AML-193 (cell line): Measurements from ENCODE around the gene CCDC142.
"Not testable (repeated sequence)": the region's sequence is repeated elsewhere in the genome, so short reads cannot be mapped to it uniquely, and the experiment has no call there.

ENCODE experiments used
- DNase-seq, 2 experiments: peaks; one replicate each; lab custom pipeline; 2025; lab: John Stamatoyannopoulos, UW

CCDC142 gene

GRCh38 chr2:74498500-74499266 is 15.9 kb upstream of the CCDC142 start:
- no peak for DNase-seq

- no peak for DNase-seq
Observed at GRCh38 chr2:74497777-74498499, 15.1 kb upstream of the CCDC142 start.

GRCh38 chr2:74496997-74497776 is 14.4 kb upstream of the CCDC142 start:
- DNase-seq: no peak

- no peak for DNase-seq
Observed at GRCh38 chr2:74495440-74495839, 12.6 kb upstream of the CCDC142 start.

- no peak for DNase-seq
Observed at GRCh38 chr2:74493546-74493945, 10.7 kb upstream of the CCDC142 start.

- DNase-seq: no peak
Observed at GRCh38 chr2:74491648-74492544, 9.1 kb upstream of the CCDC142 start.

- no peak for DNase-seq
Observed at GRCh38 chr2:74489906-74490305, 7.1 kb upstream of the CCDC142 start.

GRCh38 chr2:74488643-74489481 is 6.1 kb upstream of the CCDC142 start:
- no peak for DNase-seq

- no peak for DNase-seq
Observed at GRCh38 chr2:74486141-74486540, 3.3 kb upstream of the CCDC142 start.

GRCh38 chr2:74483675-74484164 is 922 bp upstream of the CCDC142 start:
- DNase-seq: not testable (repeated sequence)

- peak; percentile 47 to 54 for DNase-seq
Observed at GRCh38 chr2:74481961-74482800, 617 bp downstream of the CCDC142 start.

GRCh38 chr2:74481431-74481830 is 1.4 kb downstream of the CCDC142 start:
- DNase-seq: no peak

- DNase-seq: no peak
Observed at GRCh38 chr2:74474899-74475298, 7.9 kb downstream of the CCDC142 start.

GRCh38 chr2:74474481-74474880 is 8.3 kb downstream of the CCDC142 start:
- no peak for DNase-seq

- DNase-seq: no peak
Observed at GRCh38 chr2:74472945-74473258, 9.9 kb downstream of the CCDC142 start.

GRCh38 chr2:74472086-74472944 is 10.5 kb downstream of the CCDC142 start, which contains the start of gene MRPL53:
MRPL53 (minus strand) TSS chr2:74472680; CDS start chr2:74472660, 20 bp downstream.
- peak; percentile 82 to 83 for DNase-seq

- no peak for DNase-seq
Observed at GRCh38 chr2:74471332-74472065, 11.3 kb downstream of the CCDC142 start.

- not testable (repeated sequence) for DNase-seq
Observed at GRCh38 chr2:74470742-74471141, 12.1 kb downstream of the CCDC142 start.
